Thyroid gland (tissue), 4 donors: Measurements from ENCODE around the gene YTHDF1. TPM values are rescaled to one million over a fixed set of nuclear protein-coding genes. Genes with fewer than 3 reads are reported as not detected.
A peak's percentile ranks its signal among the peaks of the same experiment; 100 is the strongest.

Experiments used
- DNase-seq, 2 donors: peaks; one replicate each; pipeline ENCODE4 v3.0.0-alpha.2; 2019
- H3K27ac ChIP-seq, 3 donors: fragments of 200-600 bp; sonication (generic); 1 replicate in 2 of 3; 2 replicates in 1 of 3; pipeline ENCODE4 v1.5.1; 2016 to 2019; ENCODE audit warnings: mild to moderate bottlenecking in 1 of 3, moderate library complexity in 1 of 3
- H3K27me3 ChIP-seq: fragments of 200-600 bp; sonication (generic); one replicate; pipeline ENCODE4 v1.5.1; 2019
- H3K36me3 ChIP-seq, 2 donors: fragments of 200-600 bp; sonication (generic); one replicate each; pipeline ENCODE4 v1.5.1; 2016 to 2019
- H3K4me1 ChIP-seq, 2 donors: fragments of 200-600 bp; sonication (generic); one replicate each; pipeline ENCODE4 v1.5.1; 2017 to 2019
- H3K4me3 ChIP-seq, 3 donors: fragments of 200-600 bp; sonication (generic); replicated peaks in 1 of 3; 1 replicate in 2 of 3; 2 replicates in 1 of 3; pipeline ENCODE4 v1.5.1; 2016; ENCODE audit warnings: mild to moderate bottlenecking in 1 of 3
- H3K9me3 ChIP-seq: fragments of 200-600 bp; sonication (generic); one replicate; pipeline ENCODE4 v1.5.1; 2017
- POLR2A ChIP-seq, 2 donors: fragments of 450-650 bp; IDR thresholded peaks; one replicate each; pipeline ENCODE4 v1.6.1; 2017; ENCODE audit warnings: antibody characterized with exemption in 2 of 2, mild to moderate bottlenecking in 2 of 2, moderate library complexity in 1 of 2
- WGBS, 2 donors: methylation state at CpG; one replicate each; pipeline ENCODE4 v1.1.5; 2017; 5-methylcytosine and 5-hydroxymethylcytosine counted together
- intact Hi-C: fragments of 100-400 bp; cut with DNase I; formaldehyde crosslinking; loops from one replicate; pipeline ENCODE4 v1.15.1; 2023
- total RNA-seq, 4 donors: library from RNA; depleted of rRNA; stranded (reverse); fragments of >200 nt; gene quantifications; one replicate each; pipeline ENCODE4 v1.2.3, GENCODE V29; 2016
- TF ChIP-seq, protein P1 (sequence below), 6 experiments: fragments of 200-600 bp in 3 of 6; fragments of 450-650 bp in 3 of 6; sonication (generic) in 3 of 6; IDR thresholded peaks; one replicate each; pipeline ENCODE4 v1.5.1; 2016 to 2019; ENCODE audit warnings: antibody characterized with exemption in 6 of 6, mild to moderate bottlenecking in 2 of 6, inconsistent platforms in 1 of 6, moderate library complexity in 1 of 6

YTHDF1 gene
- total RNA-seq, 4 donors from 2014 or later = 41.3 to 54.2 (median 43.4) TPM

DNA sequence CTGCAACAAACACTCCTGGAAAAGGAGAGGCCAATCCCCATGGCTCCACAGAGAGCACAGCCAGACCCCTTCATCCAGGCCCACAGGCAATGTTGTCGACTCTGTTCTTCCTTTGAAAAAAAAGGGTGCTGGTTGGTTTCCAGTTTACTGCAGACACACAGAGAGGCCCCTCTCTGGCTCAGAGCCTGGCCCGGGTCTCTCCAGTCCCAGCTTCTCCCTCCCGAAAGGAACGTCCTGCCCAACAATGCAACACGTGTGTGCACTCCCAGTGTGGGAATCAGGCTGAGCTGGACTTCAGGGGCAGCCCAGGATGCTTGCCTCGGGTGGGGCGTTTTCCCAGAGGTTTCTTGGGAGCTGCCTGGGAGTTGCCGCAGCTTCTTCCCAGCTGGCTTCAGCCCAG lies 42.9 kb upstream of the YTHDF1 start:
- Histone ChIP-seq H3K36me3 (no peaks in the 10 kb centered on the region), H3K27me3 (peaks cover 7% of the 10 kb centered on the region), H3K27ac (no peak overlapping the region), H3K9me3 (no peaks in the 10 kb centered on the region), H3K4me3 (no peak overlapping the region), H3K4me1 (peaks cover 10 to 25% of the 10 kb centered on the region in 2 donors)
- DNase-seq = no peak
- intact Hi-C loops = no loop called here
- WGBS, 2 donors = 24 to 37% methylated on average over 7 to 8 of the region's 8 CpGs
- TF ChIP-seq, protein P1, sequence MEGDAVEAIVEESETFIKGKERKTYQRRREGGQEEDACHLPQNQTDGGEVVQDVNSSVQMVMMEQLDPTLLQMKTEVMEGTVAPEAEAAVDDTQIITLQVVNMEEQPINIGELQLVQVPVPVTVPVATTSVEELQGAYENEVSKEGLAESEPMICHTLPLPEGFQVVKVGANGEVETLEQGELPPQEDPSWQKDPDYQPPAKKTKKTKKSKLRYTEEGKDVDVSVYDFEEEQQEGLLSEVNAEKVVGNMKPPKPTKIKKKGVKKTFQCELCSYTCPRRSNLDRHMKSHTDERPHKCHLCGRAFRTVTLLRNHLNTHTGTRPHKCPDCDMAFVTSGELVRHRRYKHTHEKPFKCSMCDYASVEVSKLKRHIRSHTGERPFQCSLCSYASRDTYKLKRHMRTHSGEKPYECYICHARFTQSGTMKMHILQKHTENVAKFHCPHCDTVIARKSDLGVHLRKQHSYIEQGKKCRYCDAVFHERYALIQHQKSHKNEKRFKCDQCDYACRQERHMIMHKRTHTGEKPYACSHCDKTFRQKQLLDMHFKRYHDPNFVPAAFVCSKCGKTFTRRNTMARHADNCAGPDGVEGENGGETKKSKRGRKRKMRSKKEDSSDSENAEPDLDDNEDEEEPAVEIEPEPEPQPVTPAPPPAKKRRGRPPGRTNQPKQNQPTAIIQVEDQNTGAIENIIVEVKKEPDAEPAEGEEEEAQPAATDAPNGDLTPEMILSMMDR (IDR thresholded peaks at IDR 0.05) = no peak
- no peak for TF ChIP-seq POLR2A (IDR thresholded peaks at IDR 0.05)

GRCh38 chr20:63257629-63258028 lies 41.7 kb upstream of the YTHDF1 start:
- WGBS, 2 donors = 88 to 90% methylated on average over 13 of the region's 13 CpGs
- Histone ChIP-seq H3K27ac (no peak overlapping the region), H3K4me1 (peaks cover 14 to 32% of the 10 kb centered on the region in 2 donors), H3K36me3 (no peaks in the 10 kb centered on the region), H3K27me3 (peaks cover 7% of the 10 kb centered on the region), H3K9me3 (no peaks in the 10 kb centered on the region), H3K4me3 (no peak overlapping the region)
- intact Hi-C loops = no loop called here
- TF ChIP-seq, protein P1 (IDR thresholded peaks at IDR 0.05) = no peak
- TF ChIP-seq POLR2A (IDR thresholded peaks at IDR 0.05) = no peak
- DNase-seq = no peak

- Histone ChIP-seq H3K27me3 (peaks cover 7% of the 10 kb centered on the region), H3K4me3 (no peak overlapping the region)
Observed at GRCh38 chr20:63256954-63257353, 41.0 kb upstream of the YTHDF1 start.

DNA sequence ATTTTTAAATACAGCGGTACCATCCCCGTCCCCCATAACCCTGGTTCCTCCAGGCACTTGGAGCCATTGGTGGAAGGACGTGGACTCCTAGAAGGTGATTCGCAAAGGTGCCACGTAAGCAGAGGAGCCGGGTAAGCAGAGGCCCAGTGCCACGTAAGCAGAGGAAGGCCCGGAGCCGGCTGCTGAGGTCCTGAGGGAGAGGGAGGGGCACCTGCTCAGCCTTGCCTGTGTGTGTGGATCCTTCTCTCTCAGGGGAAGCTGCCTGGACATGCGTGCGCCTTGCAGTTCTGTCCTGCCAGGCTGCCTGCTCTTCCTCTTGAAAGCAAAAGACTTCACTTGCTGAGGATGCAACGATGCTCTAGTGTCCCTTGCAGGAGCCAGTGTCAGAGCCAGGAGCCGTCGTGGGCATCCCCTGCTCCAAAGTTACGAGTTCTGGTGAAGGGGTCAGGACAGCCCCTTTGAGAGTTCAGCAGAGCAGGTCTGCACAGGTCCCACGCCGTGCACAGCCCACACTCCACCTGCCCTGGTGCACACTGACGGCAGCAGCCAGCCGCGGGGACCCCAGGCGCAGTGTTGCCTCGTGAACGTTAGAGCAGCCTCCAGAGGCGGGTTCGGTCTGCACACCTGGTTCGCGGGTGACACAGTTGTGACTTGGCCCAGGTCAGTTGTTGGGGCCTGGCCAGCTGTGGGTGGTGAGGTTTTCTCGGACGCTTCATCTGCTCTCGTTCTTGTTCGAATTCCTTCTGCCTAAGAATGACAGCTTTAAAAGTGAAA lies 40.2 kb upstream of the YTHDF1 start:
- Histone ChIP-seq H3K36me3 (no peaks in the 10 kb centered on the region), H3K4me1 (peaks cover 13 to 21% of the 10 kb centered on the region in 2 donors), H3K27me3 (peaks cover 7% of the 10 kb centered on the region), H3K9me3 (no peaks in the 10 kb centered on the region), H3K4me3 (no peak overlapping the region), H3K27ac (no peak overlapping the region)
- intact Hi-C loops = no loop called here
- WGBS, 2 donors = 66 to 73% methylated on average over 24 to 29 of the region's 31 CpGs
- no peak for TF ChIP-seq POLR2A (IDR thresholded peaks at IDR 0.05)
- TF ChIP-seq, protein P1 (IDR thresholded peaks at IDR 0.05) = no peak
- no peak for DNase-seq

More at GRCh38 chr20:63256954-63257353, 41.0 kb upstream of the YTHDF1 start:
- TF ChIP-seq POLR2A (IDR thresholded peaks at IDR 0.05) = no peak
- TF ChIP-seq, protein P1 (IDR thresholded peaks at IDR 0.05) = no peak
- Histone ChIP-seq H3K4me1 (peaks cover 14 to 30% of the 10 kb centered on the region in 2 donors), H3K27ac (no peak overlapping the region), H3K36me3 (no peaks in the 10 kb centered on the region), H3K9me3 (no peaks in the 10 kb centered on the region)
- intact Hi-C loops = no loop called here
- no peak for DNase-seq
- WGBS, 2 donors = 93% methylated on average over 4 of the region's 4 CpGs

DNA sequence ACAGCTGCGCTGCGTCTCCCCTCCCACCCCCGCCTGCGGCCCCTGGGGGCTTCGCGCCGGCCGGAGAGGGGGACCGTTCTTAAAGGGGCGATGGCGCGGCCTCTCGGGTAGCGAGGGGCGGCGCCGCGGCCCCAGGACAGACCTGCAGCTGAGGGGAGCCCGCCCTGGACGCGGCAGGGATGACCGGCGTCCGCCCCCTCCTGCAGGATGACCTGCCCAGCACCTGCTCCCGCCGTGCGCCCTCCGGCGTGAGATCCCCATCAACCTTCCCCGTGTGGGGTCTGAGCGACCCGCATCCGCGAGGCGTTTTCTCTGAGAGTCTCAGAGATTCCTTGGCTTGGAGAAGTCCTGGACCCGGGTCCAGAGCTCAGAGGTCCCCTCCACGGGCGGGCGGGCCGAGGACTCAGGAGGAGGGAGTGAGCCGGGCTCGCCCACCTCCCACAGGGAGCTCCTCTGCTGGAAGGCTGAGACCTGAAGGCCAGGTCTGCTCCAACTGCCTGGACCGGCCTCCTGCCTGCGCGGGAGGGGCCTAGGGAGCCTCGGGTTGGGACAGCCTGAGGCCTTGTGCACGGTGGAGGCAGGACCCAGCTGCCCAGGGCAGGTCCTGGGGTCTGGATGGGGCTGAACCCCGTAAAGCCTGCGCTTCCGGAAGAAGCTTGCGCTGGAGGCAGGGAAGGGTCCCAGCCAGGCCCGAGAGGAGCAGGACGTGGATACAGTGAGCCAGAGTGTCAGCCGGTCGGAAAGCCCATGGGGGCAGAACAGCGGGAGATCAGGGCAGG lies 38.9 kb upstream of the YTHDF1 start:
- H3K36me3 ChIP-seq = no peaks in the 10 kb centered on the region
- no peak overlapping the region for H3K4me3 ChIP-seq
- no peak overlapping the region for H3K27ac ChIP-seq
- no peak for DNase-seq
- intact Hi-C loops = no loop called here
- peaks cover 11 to 31% of the 10 kb centered on the region in 2 donors for H3K4me1 ChIP-seq
- TF ChIP-seq POLR2A (IDR thresholded peaks at IDR 0.05) = no peak
- TF ChIP-seq, protein P1 (IDR thresholded peaks at IDR 0.05) = peak in 1 of 6 experiments; percentile 29
- WGBS, 2 donors = 37 to 57% methylated on average over 14 to 20 of the region's 56 CpGs
- no peaks in the 10 kb centered on the region for H3K9me3 ChIP-seq
- H3K27me3 ChIP-seq = peaks cover 7% of the 10 kb centered on the region
